ENCODE measurements around the gene ZNF423.

- TF ChIP-seq TOE1 (CRISPR knock-in tag; IDR thresholded peaks at IDR 0.05): no peak
- no peak for TF ChIP-seq ZNF891 (CRISPR knock-in tag; IDR thresholded peaks at IDR 0.05)
- TF ChIP-seq TCF7 (IDR thresholded peaks at IDR 0.05; ENCODE audit: low read depth): no peak
- TF ChIP-seq NFYB (CRISPR knock-in tag; IDR thresholded peaks at IDR 0.05): no peak
- TF ChIP-seq RXRA (CRISPR knock-in tag; IDR thresholded peaks at IDR 0.05): no peak
- TF ChIP-seq ZNF619 (CRISPR knock-in tag; IDR thresholded peaks at IDR 0.05): no peak
- no peak for TF ChIP-seq GABPB1 (CRISPR knock-in tag; IDR thresholded peaks at IDR 0.05)
- TF ChIP-seq ZNF234 (CRISPR knock-in tag; conservative IDR thresholded peaks at IDR 0.05): no peak
- no peak for TF ChIP-seq POLR2A (IDR thresholded peaks at IDR 0.05; ENCODE audit: insufficient read depth in 1 of 2, low read depth in 2 of 2, low read length in 2 of 2)
These were observed 253.5 kb downstream of the ZNF423 start for GRCh38 chr16:49602201-49602975.

All from HepG2 (cell line).